Stomach (tissue), 9 donors: ENCODE data around the gene KIF12. TPM values are rescaled to one million over a fixed set of nuclear protein-coding genes. Genes with fewer than 3 reads are reported as not detected.

ENCODE experiments used
- DNase-seq, 2 donors: peaks; one replicate each; pipeline versions ENCODE4 v3.0.0 to v3.0.0-alpha.2; 2013 to 2019
- H3K27ac ChIP-seq, 5 donors: fragments of 200-600 bp in 4 of 5; sonication (generic) in 4 of 5; one replicate each; pipeline ENCODE4 v1.5.1; 2013 to 2019; ENCODE audit warnings: mild to moderate bottlenecking in 1 of 5, moderate library complexity in 1 of 5
- H3K27me3 ChIP-seq, 3 donors: fragments of 200-600 bp; sonication (generic); one replicate each; pipeline ENCODE4 v1.5.1; 2017 to 2019; ENCODE audit warnings: mixed run types in 1 of 3
- H3K36me3 ChIP-seq, 4 donors: fragments of 200-600 bp; sonication (generic); 1 replicate in 3 of 4; 2 replicates in 1 of 4; pipeline ENCODE4 v1.5.1; 2016 to 2019
- H3K4me1 ChIP-seq, 4 donors: fragments of 200-600 bp; sonication (generic); one replicate each; pipeline ENCODE4 v1.5.1; 2016 to 2019
- H3K4me3 ChIP-seq, 4 donors: fragments of 200-600 bp; sonication (generic) in 3 of 4; one replicate each; pipeline ENCODE4 v1.5.1; 2016 to 2019; ENCODE audit warnings: mild to moderate bottlenecking in 1 of 4
- H3K9me3 ChIP-seq, 4 donors: fragments of 200-600 bp; sonication (generic); one replicate each; pipeline ENCODE4 v1.5.1; 2016 to 2019
- CTCF ChIP-seq, 7 experiments: fragments of 450-650 bp in 4 of 7; fragments of 200-600 bp in 3 of 7; sonication (generic) in 3 of 7; IDR thresholded peaks; one replicate each; pipeline ENCODE4 v1.5.1; 2016 to 2019; ENCODE audit warnings: antibody characterized with exemption in 7 of 7, control low read depth in 2 of 7, mild to moderate bottlenecking in 1 of 7
- EP300 ChIP-seq: sonication (generic); formaldehyde crosslinking; IDR thresholded peaks from one replicate; pipeline ENCODE4 v1.6.1; 2017; ENCODE audit warnings: antibody characterized with exemption
- POLR2A ChIP-seq, 4 donors: fragments of 450-650 bp; IDR thresholded peaks; one replicate each; pipeline ENCODE4 v1.6.1; 2016; ENCODE audit warnings: antibody characterized with exemption in 4 of 4, control low read depth in 2 of 4, mild to moderate bottlenecking in 1 of 4, moderate library complexity in 1 of 4
- POLR2AphosphoS5 ChIP-seq, 3 donors: sonication (generic); formaldehyde crosslinking; IDR thresholded peaks; one replicate each; pipeline ENCODE4 v1.6.1; 2016; ENCODE audit warnings: antibody characterized with exemption in 3 of 3
- WGBS, 5 donors: extraction: QIAGEN DNeasy Blood & Tissue Kit in 3 of 5; methylation state at CpG; one replicate each; pipeline versions ENCODE4 v1.1.5 to v1.1.7; 2013 to 2018; 5-methylcytosine and 5-hydroxymethylcytosine counted together
- intact Hi-C: fragments of 100-400 bp; cut with DNase I; formaldehyde crosslinking; loops from one replicate; pipeline ENCODE4 v1.15.1; 2023; ENCODE audit warnings: low total_unique reads
- polyA plus RNA-seq, 3 donors: library from polyadenylated mRNA; stranded (reverse); fragments of 200-250 nt; gene quantifications; one replicate each; pipeline ENCODE4 v1.2.3, GENCODE V29; 2013
- total RNA-seq, 5 donors: library from RNA; depleted of rRNA; stranded (reverse); fragments of >200 nt; gene quantifications; one replicate each; pipeline versions ENCODE4 v1.1.0 to v1.2.3, GENCODE V29; 2014 to 2016
- donor health status: healthy with polysubstance abuse.
- donor health status: Bipolar disorder and iron deficiency.
- donor health status: healthy.

The KIF12 gene
- total and polyA plus RNA-seq, 8 donors, result 3.9 to 79.4 (median 17.5) TPM

- H3K27ac ChIP-seq, result peak overlapping the region; percentile 70 to 80 (median 74)
- DNase-seq, result no peak
- peak overlapping the region in 1 of 4 donors; percentile 3 for H3K4me3 ChIP-seq
- H3K36me3 ChIP-seq, result no peaks in the 10 kb centered on the region
- peaks cover 0 to 7% (median 0%) of the 10 kb centered on the region in 3 donors for H3K27me3 ChIP-seq
- WGBS, 5 donors, result 55 to 71% (median 69%) methylated on average over 5 of the region's 5 CpGs
- intact Hi-C loops, result no loop called here
- peaks cover 39 to 60% (median 49%) of the 10 kb centered on the region in 4 donors for H3K4me1 ChIP-seq
- H3K9me3 ChIP-seq, result no peaks in the 10 kb centered on the region
- no peak for TF ChIP-seq POLR2AphosphoS5 (IDR thresholded peaks at IDR 0.05)
- TF ChIP-seq EP300, result no peak
- TF ChIP-seq CTCF (IDR thresholded peaks at IDR 0.05), result no peak
- no peak for TF ChIP-seq POLR2A (IDR thresholded peaks at IDR 0.05)
Observed at GRCh38 chr9:114080195-114080772, 18.8 kb downstream of the KIF12 start.

DNA sequence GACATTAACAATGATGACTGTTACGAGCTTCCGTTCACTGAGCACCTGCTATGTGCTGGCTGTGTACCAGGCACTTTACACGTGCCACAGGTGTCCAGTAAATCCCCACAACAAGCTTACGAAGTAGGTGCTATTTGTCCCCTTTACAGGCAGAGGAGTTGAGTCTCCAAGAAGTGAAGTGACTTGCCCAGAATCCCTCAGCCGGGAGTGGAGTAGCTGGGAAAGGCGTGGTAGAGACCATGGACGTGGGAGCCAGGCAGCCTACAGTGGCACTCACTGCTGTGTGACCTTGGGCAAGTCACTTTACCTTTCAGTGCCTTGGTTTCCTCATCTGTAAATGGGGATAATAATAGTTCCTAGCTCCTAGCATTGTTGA is 20.3 kb downstream of the KIF12 start:
- DNase-seq, result no peak
- Histone ChIP-seq H3K27ac (peak overlapping the region in 2 of 5 donors; percentile 2 to 18), H3K4me1 (peaks cover 39 to 60% (median 49%) of the 10 kb centered on the region in 4 donors), H3K27me3 (peaks cover 0 to 7% (median 0%) of the 10 kb centered on the region in 3 donors), H3K36me3 (no peaks in the 10 kb centered on the region), H3K4me3 (no peak overlapping the region), H3K9me3 (no peaks in the 10 kb centered on the region)
- intact Hi-C loops, result no loop called here
- WGBS, 5 donors, result 70 to 82% (median 76%) methylated on average over 7 of the region's 7 CpGs
- TF ChIP-seq POLR2A (IDR thresholded peaks at IDR 0.05) (no peak), EP300 (no peak), POLR2AphosphoS5 (IDR thresholded peaks at IDR 0.05) (no peak), CTCF (IDR thresholded peaks at IDR 0.05) (no peak)

DNA sequence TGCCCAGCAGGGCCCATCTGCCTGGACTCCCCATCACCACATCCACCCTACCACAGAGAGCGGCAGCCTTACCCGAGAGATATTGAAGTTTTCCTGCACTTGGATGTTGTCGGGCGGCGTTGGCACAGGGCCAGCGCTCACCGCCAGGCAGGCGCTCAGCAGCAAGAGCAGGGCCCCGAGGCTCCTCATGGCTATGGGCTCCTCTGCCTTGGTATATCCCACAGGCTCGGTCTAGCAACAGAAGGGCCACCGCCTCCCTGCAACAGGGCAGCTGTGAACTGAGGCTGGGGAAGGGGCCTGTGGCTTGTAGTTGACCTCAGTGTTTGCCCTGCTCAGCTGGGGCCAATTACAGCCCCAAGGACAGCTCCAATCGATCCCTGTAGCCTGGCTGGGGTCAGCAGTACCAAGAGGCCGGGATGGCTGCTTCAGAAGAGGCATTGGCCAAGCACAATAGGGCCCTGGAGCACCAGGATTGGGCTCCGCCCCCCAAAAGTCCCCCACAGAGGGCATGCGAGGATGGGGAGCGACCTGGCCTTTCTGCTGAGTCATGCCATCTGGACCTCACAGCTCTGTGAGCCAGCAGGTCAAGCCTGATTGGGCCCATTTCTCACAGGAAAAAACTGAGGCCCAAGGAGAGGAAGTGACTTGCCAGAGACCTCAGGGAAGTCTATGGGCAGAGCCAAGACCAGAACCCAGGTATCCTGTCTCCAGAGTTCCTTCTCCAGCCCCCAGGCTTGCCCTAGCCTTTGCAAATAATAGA is 20.9 kb downstream of the KIF12 start, which contains the start of gene AMBP:
Gene AMBP (minus strand): TSS at position 280 of the 760 bp plus-strand sequence. CDS start 91 bp downstream, at position 189.
- H3K4me1 ChIP-seq, result peaks cover 39 to 62% (median 50%) of the 10 kb centered on the region in 4 donors

More for the DNA sequence above, 20.9 kb downstream of the KIF12 start, which contains the start of gene AMBP:
- Histone ChIP-seq H3K9me3 (no peaks in the 10 kb centered on the region), H3K27me3 (peaks cover 0 to 7% (median 0%) of the 10 kb centered on the region in 3 donors), H3K36me3 (no peaks in the 10 kb centered on the region), H3K27ac (peak within 1 kb of the TSS in 2 of 5 donors; percentile 2 to 18), H3K4me3 (no peak within 1 kb of the TSS)
- intact Hi-C loops, result no loop called here
- DNase-seq, result peak; percentile 64 to 84
- TF ChIP-seq EP300, result no peak
- no peak for TF ChIP-seq POLR2A (IDR thresholded peaks at IDR 0.05)
- TF ChIP-seq POLR2AphosphoS5 (IDR thresholded peaks at IDR 0.05), result no peak
- no peak for TF ChIP-seq CTCF (IDR thresholded peaks at IDR 0.05)
- 30 to 48% (median 34%) methylated on average over 9 to 16 of the region's 16 CpGs for WGBS, 5 donors
